Measurements from ENCODE around the gene PCDHGB3. TPM values are rescaled to one million over a fixed set of nuclear protein-coding genes. Genes with fewer than 3 reads are reported as not detected.

Gene PCDHGB3
- total RNA-seq, 1 donor from 2014 or later = 7.1 TPM

GRCh38 chr5:141402553-141403243 lies 32.7 kb downstream of the PCDHGB3 start, which contains the start of gene PCDHGA9:
Gene PCDHGA9 (plus strand): TSS chr5:141402778. CDS start chr5:141402953, 175 bp downstream.

GRCh38 chr5:141407790-141408505 lies 37.9 kb downstream of the PCDHGB3 start, which contains the start of gene PCDHGB6:
Gene PCDHGB6 (plus strand): TSS chr5:141408021. CDS start chr5:141408203, 182 bp downstream.

GRCh38 chr5:141412854-141413539 lies 43.0 kb downstream of the PCDHGB3 start, which contains the start of gene PCDHGA10:
Gene PCDHGA10 (plus strand): TSS chr5:141412987. CDS start chr5:141413176, 189 bp downstream.

GRCh38 chr5:141417494-141418172 lies 47.6 kb downstream of the PCDHGB3 start, which contains the start of gene PCDHGB7:
Gene PCDHGB7 (plus strand): TSS chr5:141417677. CDS start chr5:141417860, 183 bp downstream.

GRCh38 chr5:141420855-141421488 lies 50.9 kb downstream of the PCDHGB3 start, which contains the start of gene PCDHGA11:
Gene PCDHGA11 (plus strand): TSS chr5:141421051. CDS start chr5:141421228, 177 bp downstream.

Other genes with a start within 250 kb of the PCDHGB3 start
- 3.8 TPM for gene PCDHB4, start 248.4 kb upstream of the PCDHGB3 start, total RNA-seq
- gene PCDHB5, start 235.0 kb upstream of the PCDHGB3 start, total RNA-seq = 13.4 TPM
- 2.2 TPM for gene PCDHB6, start 220.2 kb upstream of the PCDHGB3 start, total RNA-seq
- gene PCDHB7, start 197.6 kb upstream of the PCDHGB3 start, total RNA-seq = 4.4 TPM
- gene PCDHB8, start 192.5 kb upstream of the PCDHGB3 start, total RNA-seq = 2.6 TPM
- 7.8 TPM for gene PCDHB16, start 187.9 kb upstream of the PCDHGB3 start, total RNA-seq
- 3.3 TPM for gene PCDHB9, start 183.1 kb upstream of the PCDHGB3 start, total RNA-seq
- gene PCDHB10, start 177.9 kb upstream of the PCDHGB3 start, total RNA-seq = 6.2 TPM
- 8.5 TPM for gene PCDHB11, start 170.6 kb upstream of the PCDHGB3 start, total RNA-seq
- 9.3 TPM for gene PCDHB12, start 161.5 kb upstream of the PCDHGB3 start, total RNA-seq
- gene PCDHB13, start 156.3 kb upstream of the PCDHGB3 start, total RNA-seq = 7.9 TPM
- 8.6 TPM for gene PCDHB14, start 146.9 kb upstream of the PCDHGB3 start, total RNA-seq
- gene PCDHB15, start 124.8 kb upstream of the PCDHGB3 start, total RNA-seq = 11.0 TPM
- gene SLC25A2, start 66.2 kb upstream of the PCDHGB3 start, total RNA-seq = 0.35 TPM
- gene TAF7, start 49.5 kb upstream of the PCDHGB3 start, total RNA-seq = 76.2 TPM
- 1.1 TPM for gene PCDHGA1, start 39.7 kb upstream of the PCDHGB3 start, total RNA-seq
- gene PCDHGA2, start 31.5 kb upstream of the PCDHGB3 start, total RNA-seq = 10.2 TPM
- 4.8 TPM for gene PCDHGA3, start 26.4 kb upstream of the PCDHGB3 start, total RNA-seq
- gene PCDHGB1, start 20.1 kb upstream of the PCDHGB3 start, total RNA-seq = 6.0 TPM
- 6.4 TPM for gene PCDHGA4, start 15.2 kb upstream of the PCDHGB3 start, total RNA-seq
- 8.8 TPM for gene PCDHGB2, start 10.2 kb upstream of the PCDHGB3 start, total RNA-seq
- gene PCDHGA5, start 6.1 kb upstream of the PCDHGB3 start, total RNA-seq = 8.7 TPM
- gene PCDHGA6, start 3.6 kb downstream of the PCDHGB3 start, total RNA-seq = 10.3 TPM
- gene PCDHGA7, start 12.5 kb downstream of the PCDHGB3 start, total RNA-seq = 8.0 TPM
- 14.1 TPM for gene PCDHGB4, start 17.5 kb downstream of the PCDHGB3 start, total RNA-seq
- 6.2 TPM for gene PCDHGA8, start 22.4 kb downstream of the PCDHGB3 start, total RNA-seq
- 14.1 TPM for gene PCDHGB5, start 27.7 kb downstream of the PCDHGB3 start, total RNA-seq
- gene PCDHGA9, start 32.5 kb downstream of the PCDHGB3 start, total RNA-seq = 9.8 TPM
- 12.3 TPM for gene PCDHGB6, start 37.8 kb downstream of the PCDHGB3 start, total RNA-seq
- gene PCDHGA10, start 42.7 kb downstream of the PCDHGB3 start, total RNA-seq = 9.1 TPM
- gene PCDHGB7, start 47.4 kb downstream of the PCDHGB3 start, total RNA-seq = 15.8 TPM
- gene PCDHGA11, start 50.8 kb downstream of the PCDHGB3 start, total RNA-seq = 10.0 TPM
- 10.0 TPM for gene PCDHGA12, start 60.3 kb downstream of the PCDHGB3 start, total RNA-seq
- gene PCDHGC3, start 105.7 kb downstream of the PCDHGB3 start, total RNA-seq = 71.1 TPM
- 9.6 TPM for gene PCDHGC4, start 114.8 kb downstream of the PCDHGB3 start, total RNA-seq
- gene PCDHGC5, start 118.8 kb downstream of the PCDHGB3 start, total RNA-seq = 4.8 TPM
- gene DIAPH1, start 248.8 kb downstream of the PCDHGB3 start, total RNA-seq = 37.0 TPM

Measured in metanephros (tissue), 1 donor.